ENCODE data around the gene ELF1.
"Not testable (repeated sequence)": the region's sequence is repeated elsewhere in the genome, so short reads cannot be mapped to it uniquely, and the experiment has no call there.

DNA sequence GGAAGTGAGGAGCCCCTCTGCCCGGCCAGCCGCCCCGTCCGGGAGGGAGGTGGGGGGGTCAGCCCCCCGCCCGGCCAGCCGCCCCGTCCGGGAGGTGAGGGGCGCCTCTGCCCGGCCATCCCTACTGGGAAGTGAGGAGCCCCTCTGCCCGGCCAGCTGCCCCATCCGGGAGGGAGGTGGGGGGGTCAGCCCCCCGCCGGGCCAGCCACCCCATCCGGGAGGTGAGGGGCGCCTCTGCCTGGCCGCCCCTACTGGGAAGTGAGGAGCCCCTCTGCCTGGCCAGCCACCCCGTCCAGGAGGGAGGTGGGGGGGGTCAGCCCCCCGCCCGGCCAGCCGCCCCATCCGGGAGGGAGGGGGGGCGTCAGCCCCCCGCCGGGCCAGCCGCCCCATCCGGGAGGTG is 118.5 kb downstream of the ELF1 start:
- TF ChIP-seq, protein P1, sequence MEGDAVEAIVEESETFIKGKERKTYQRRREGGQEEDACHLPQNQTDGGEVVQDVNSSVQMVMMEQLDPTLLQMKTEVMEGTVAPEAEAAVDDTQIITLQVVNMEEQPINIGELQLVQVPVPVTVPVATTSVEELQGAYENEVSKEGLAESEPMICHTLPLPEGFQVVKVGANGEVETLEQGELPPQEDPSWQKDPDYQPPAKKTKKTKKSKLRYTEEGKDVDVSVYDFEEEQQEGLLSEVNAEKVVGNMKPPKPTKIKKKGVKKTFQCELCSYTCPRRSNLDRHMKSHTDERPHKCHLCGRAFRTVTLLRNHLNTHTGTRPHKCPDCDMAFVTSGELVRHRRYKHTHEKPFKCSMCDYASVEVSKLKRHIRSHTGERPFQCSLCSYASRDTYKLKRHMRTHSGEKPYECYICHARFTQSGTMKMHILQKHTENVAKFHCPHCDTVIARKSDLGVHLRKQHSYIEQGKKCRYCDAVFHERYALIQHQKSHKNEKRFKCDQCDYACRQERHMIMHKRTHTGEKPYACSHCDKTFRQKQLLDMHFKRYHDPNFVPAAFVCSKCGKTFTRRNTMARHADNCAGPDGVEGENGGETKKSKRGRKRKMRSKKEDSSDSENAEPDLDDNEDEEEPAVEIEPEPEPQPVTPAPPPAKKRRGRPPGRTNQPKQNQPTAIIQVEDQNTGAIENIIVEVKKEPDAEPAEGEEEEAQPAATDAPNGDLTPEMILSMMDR (IDR thresholded peaks at IDR 0.05; ENCODE audit: extremely low read depth in 1 of 2, insufficient read depth in 1 of 2, low read depth in 1 of 2, low read length in 2 of 2), result not testable (repeated sequence)
- TF ChIP-seq EZH2 (IDR thresholded peaks at IDR 0.05; ENCODE audit: borderline replicate concordance, low read depth, low read length, severe bottlenecking); POLR2A (IDR thresholded peaks at IDR 0.05; ENCODE audit: low read depth, low read length); GATA2 (IDR thresholded peaks at IDR 0.05; ENCODE audit: insufficient read depth, insufficient read length, low read depth, low read length); POLR2AphosphoS5 (IDR thresholded peaks at IDR 0.05; ENCODE audit: insufficient read depth, low read depth, low read length): not testable (repeated sequence)
- TF ChIP-seq, protein P2, sequence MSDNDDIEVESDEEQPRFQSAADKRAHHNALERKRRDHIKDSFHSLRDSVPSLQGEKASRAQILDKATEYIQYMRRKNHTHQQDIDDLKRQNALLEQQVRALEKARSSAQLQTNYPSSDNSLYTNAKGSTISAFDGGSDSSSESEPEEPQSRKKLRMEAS (IDR thresholded peaks at IDR 0.05; ENCODE audit: insufficient read depth, insufficient read length), result not testable (repeated sequence)
